Lower leg skin (tissue), 4 donors: ENCODE data around the gene PRICKLE4. TPM values are rescaled to one million over a fixed set of nuclear protein-coding genes. Genes with fewer than 3 reads are reported as not detected.
A peak's percentile ranks its signal among the peaks of the same experiment; 100 is the strongest.

Source experiments
- DNase-seq, 2 donors: peaks; one replicate each; pipeline ENCODE4 v3.0.0-alpha.2; 2019; ENCODE audit warnings: low spot score in 2 of 2
- H3K4me3 ChIP-seq: fragments of 200-600 bp; sonication (generic); 2 replicates; pipeline ENCODE4 v1.5.1; 2017; ENCODE audit warnings: mild to moderate bottlenecking, low read depth; ENCODE audit not compliant: poor library complexity, severe bottlenecking
- CTCF ChIP-seq, 3 donors: fragments of 450-650 bp; IDR thresholded peaks; one replicate each; pipeline ENCODE4 v1.5.1; 2016; ENCODE audit warnings: antibody characterized with exemption in 3 of 3, mild to moderate bottlenecking in 3 of 3, moderate library complexity in 2 of 3
- POLR2A ChIP-seq, 2 donors: fragments of 450-650 bp; IDR thresholded peaks; one replicate each; pipeline ENCODE4 v1.6.1; 2016 to 2017; ENCODE audit warnings: antibody characterized with exemption in 2 of 2, mild to moderate bottlenecking in 1 of 2, moderate library complexity in 1 of 2
- WGBS, 2 donors: methylation state at CpG; one replicate each; pipeline ENCODE4 v1.1.5; 2018; 5-methylcytosine and 5-hydroxymethylcytosine counted together
- intact Hi-C: fragments of 100-400 bp; cut with DNase I; formaldehyde crosslinking; loops from one replicate; pipeline ENCODE4 v1.15.0; 2023; ENCODE audit warnings: low total_unique reads
- total RNA-seq, 4 donors: library from RNA; depleted of rRNA; stranded (reverse); fragments of >200 nt; gene quantifications; one replicate each; pipeline ENCODE4 v1.1.0, GENCODE V29; 2016

PRICKLE4 gene
- total RNA-seq, 4 donors from 2014 or later = 3.2 to 5.0 (median 3.9) TPM

- TF ChIP-seq POLR2A (IDR thresholded peaks at IDR 0.05) = no peak
- TF ChIP-seq CTCF (IDR thresholded peaks at IDR 0.05) = peak in 1 of 3 donors; percentile 68
- DNase-seq = peak; percentile 97 to 100
- intact Hi-C loops = loop anchor here (5.0 to 10.0 kb wide), 2 partner anchors 145 to 262 kb away; partner anchors contain the start of genes BYSL and MED20
- peak within 1 kb of the TSS; percentile 42 for H3K4me3 ChIP-seq
- 1% methylated on average over 33 to 36 of the region's 73 CpGs for WGBS, 2 donors
Measured at GRCh38 chr6:41779788-41780550, 613 bp upstream of the PRICKLE4 start, which contains the start of gene FRS3. Gene FRS3 (minus strand): TSS chr6:41779900. CDS start chr6:41776987, 2,913 bp downstream.

GRCh38 chr6:41781366-41781730 lies 766 bp downstream of the PRICKLE4 start:
- DNase-seq = no peak
- no peak for TF ChIP-seq CTCF (IDR thresholded peaks at IDR 0.05)
- no peak for TF ChIP-seq POLR2A (IDR thresholded peaks at IDR 0.05)

GRCh38 chr6:41783106-41783780 lies 2.7 kb downstream of the PRICKLE4 start:
- intact Hi-C loops = loop anchor here (5.0 to 10.0 kb wide), 2 partner anchors 142 to 259 kb away; partner anchors contain the start of genes BYSL and MED20
- no peak for TF ChIP-seq POLR2A (IDR thresholded peaks at IDR 0.05)
- no peak for TF ChIP-seq CTCF (IDR thresholded peaks at IDR 0.05)
- WGBS, 2 donors = 80 to 85% methylated on average over 6 of the region's 6 CpGs
- H3K4me3 ChIP-seq = no peak overlapping the region
- no peak for DNase-seq

More at GRCh38 chr6:41781366-41781730, 766 bp downstream of the PRICKLE4 start:
- peak overlapping the region; percentile 42 for H3K4me3 ChIP-seq
- WGBS, 2 donors = 22 to 26% methylated on average over 3 of the region's 3 CpGs
- intact Hi-C loops = loop anchor here (5.0 to 10.0 kb wide), 2 partner anchors 143 to 261 kb away; partner anchors contain the start of genes BYSL and MED20

GRCh38 chr6:41784581-41785171 lies 4.1 kb downstream of the PRICKLE4 start:
- 63 to 64% methylated on average over 5 of the region's 5 CpGs for WGBS, 2 donors
- no peak overlapping the region for H3K4me3 ChIP-seq
- intact Hi-C loops = loop anchor here (5.0 to 10.0 kb wide), 2 partner anchors 140 to 258 kb away; partner anchors contain the start of genes BYSL and MED20
- no peak for TF ChIP-seq CTCF (IDR thresholded peaks at IDR 0.05)
- no peak for DNase-seq

- WGBS, 2 donors = 73 to 83% methylated on average over 11 of the region's 11 CpGs
- TF ChIP-seq POLR2A (IDR thresholded peaks at IDR 0.05) (no peak), CTCF (IDR thresholded peaks at IDR 0.05) (no peak)
- no peak for DNase-seq
- intact Hi-C loops = loop anchor here (10.0 kb wide), 1 partner anchor 140 kb away; the partner anchor contains the start of genes BYSL and MED20
- no peak overlapping the region for H3K4me3 ChIP-seq
Measured at GRCh38 chr6:41785254-41785653, 4.7 kb downstream of the PRICKLE4 start.
